GM20000 (cell line): ENCODE data around the gene SLC16A8.

Experiments
- DNase-seq: peaks from one replicate; pipeline ENCODE4 v3.0.0; 2012; ENCODE audit warnings: low spot score
- TF ChIP-seq, protein P1 (sequence below): IDR thresholded peaks from 2 replicates; pipeline ENCODE4 v1.5.1; 2012; ENCODE audit warnings: mild to moderate bottlenecking, control low read depth; ENCODE audit errors: extremely low read depth, missing control alignments

SLC16A8 gene

GRCh38 chr22:38051261-38051660, 32.7 kb downstream of the SLC16A8 start:
- TF ChIP-seq, protein P1, sequence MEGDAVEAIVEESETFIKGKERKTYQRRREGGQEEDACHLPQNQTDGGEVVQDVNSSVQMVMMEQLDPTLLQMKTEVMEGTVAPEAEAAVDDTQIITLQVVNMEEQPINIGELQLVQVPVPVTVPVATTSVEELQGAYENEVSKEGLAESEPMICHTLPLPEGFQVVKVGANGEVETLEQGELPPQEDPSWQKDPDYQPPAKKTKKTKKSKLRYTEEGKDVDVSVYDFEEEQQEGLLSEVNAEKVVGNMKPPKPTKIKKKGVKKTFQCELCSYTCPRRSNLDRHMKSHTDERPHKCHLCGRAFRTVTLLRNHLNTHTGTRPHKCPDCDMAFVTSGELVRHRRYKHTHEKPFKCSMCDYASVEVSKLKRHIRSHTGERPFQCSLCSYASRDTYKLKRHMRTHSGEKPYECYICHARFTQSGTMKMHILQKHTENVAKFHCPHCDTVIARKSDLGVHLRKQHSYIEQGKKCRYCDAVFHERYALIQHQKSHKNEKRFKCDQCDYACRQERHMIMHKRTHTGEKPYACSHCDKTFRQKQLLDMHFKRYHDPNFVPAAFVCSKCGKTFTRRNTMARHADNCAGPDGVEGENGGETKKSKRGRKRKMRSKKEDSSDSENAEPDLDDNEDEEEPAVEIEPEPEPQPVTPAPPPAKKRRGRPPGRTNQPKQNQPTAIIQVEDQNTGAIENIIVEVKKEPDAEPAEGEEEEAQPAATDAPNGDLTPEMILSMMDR: no peak
- no peak for DNase-seq

GRCh38 chr22:38050720-38051119, 33.3 kb downstream of the SLC16A8 start:
- TF ChIP-seq, protein P1: no peak

GRCh38 chr22:38049812-38050619, 34.0 kb downstream of the SLC16A8 start:
- DNase-seq: no peak
- TF ChIP-seq, protein P1: no peak

More at GRCh38 chr22:38050720-38051119, 33.3 kb downstream of the SLC16A8 start:
- no peak for DNase-seq

- TF ChIP-seq, protein P1: no peak
- DNase-seq: no peak
These were observed 37.8 kb downstream of the SLC16A8 start for GRCh38 chr22:38046070-38046748.

DNA sequence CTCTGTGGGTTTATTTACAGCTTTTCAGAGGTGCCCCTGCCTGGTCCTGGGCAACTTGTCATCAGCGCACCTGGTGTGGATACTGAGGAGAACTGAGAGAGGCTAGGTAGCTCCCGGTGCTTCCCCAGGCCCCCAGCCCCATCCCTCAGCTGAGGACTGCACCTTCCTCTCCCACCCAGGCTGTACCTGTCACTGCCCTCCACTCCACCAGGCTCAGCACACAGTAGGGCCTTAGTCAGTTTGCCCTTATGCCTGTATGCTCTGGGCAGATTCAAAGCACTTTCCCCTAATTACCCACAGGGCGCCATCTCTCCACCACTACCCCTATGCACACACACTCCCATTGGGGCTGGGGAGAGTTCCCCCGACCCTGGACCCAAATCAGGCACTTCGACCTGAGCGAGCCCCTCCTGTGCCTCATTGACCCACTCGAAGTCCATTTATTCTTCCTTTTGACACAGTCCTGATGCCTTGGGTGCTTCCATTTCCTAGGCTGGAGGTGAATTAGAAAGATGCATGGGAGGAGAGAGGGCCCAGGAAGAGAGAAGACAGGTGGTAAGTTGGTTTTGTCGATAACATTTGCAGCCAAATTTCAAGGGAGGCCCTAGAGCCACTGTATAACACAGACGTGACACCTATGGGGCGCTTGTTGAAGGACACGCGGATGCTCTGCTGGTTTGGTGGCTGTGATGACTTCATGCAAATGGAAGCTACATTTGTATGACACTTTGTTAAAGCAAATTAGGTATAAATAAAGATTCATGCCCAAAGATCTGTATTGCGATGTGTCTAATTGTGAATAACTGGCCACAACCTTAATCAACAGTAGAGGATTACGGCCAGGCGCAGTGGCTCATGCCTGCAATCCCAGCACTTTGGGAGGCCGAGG, 40.6 kb downstream of the SLC16A8 start:
- DNase-seq: no peak
- TF ChIP-seq, protein P1: no peak

DNA sequence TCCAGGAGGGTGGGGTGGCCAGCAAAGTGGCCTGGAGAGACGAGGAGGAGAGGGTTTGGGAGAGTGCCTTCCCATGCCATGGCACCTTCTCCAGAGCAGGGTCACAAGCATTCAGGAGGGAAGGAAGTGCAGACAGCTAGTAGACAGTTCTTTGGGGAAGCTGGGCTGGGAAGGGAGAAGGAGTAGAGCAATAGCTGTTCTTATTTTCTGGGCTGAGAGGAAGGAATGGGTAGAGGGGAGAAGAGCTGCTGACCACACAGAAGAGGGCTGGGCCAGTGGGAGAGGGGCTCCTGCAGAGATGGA, 41.5 kb downstream of the SLC16A8 start:
- TF ChIP-seq, protein P1: no peak
- DNase-seq: no peak
